Peyer's patch (tissue), 4 donors: ENCODE measurements around the gene FAT1. TPM values are rescaled to one million over a fixed set of nuclear protein-coding genes. Genes with fewer than 3 reads are reported as not detected.

Experiments used
- DNase-seq, 3 donors: peaks; one replicate each; pipeline ENCODE4 v3.0.0-alpha.2; 2017 to 2019
- H3K27ac ChIP-seq, 4 donors: fragments of 200-600 bp; sonication (generic); one replicate each; pipeline ENCODE4 v1.5.1; 2016 to 2019
- H3K27me3 ChIP-seq, 2 donors: fragments of 200-600 bp; sonication (generic); one replicate each; pipeline ENCODE4 v1.5.1; 2019
- H3K36me3 ChIP-seq, 3 donors: fragments of 200-600 bp; sonication (generic); one replicate each; pipeline ENCODE4 v1.5.1; 2016 to 2019
- H3K4me1 ChIP-seq, 4 donors: fragments of 200-600 bp; sonication (generic); one replicate each; pipeline ENCODE4 v1.5.1; 2016 to 2019
- H3K4me3 ChIP-seq, 4 donors: fragments of 200-600 bp; sonication (generic); 1 replicate in 3 of 4; 2 replicates in 1 of 4; pipeline ENCODE4 v1.5.1; 2016 to 2019; ENCODE audit warnings: mild to moderate bottlenecking in 1 of 4
- H3K9me3 ChIP-seq, 4 donors: fragments of 200-600 bp; sonication (generic); one replicate each; pipeline ENCODE4 v1.5.1; 2016 to 2019; ENCODE audit warnings: mild to moderate bottlenecking in 1 of 4
- POLR2A ChIP-seq, 2 donors: fragments of 450-650 bp; IDR thresholded peaks; one replicate each; pipeline ENCODE4 v1.5.1; 2017; ENCODE audit warnings: antibody characterized with exemption in 2 of 2, mild to moderate bottlenecking in 2 of 2, moderate library complexity in 2 of 2
- total RNA-seq, 4 donors: library from RNA; depleted of rRNA; stranded (reverse); fragments of >200 nt; gene quantifications; one replicate each; pipeline ENCODE4 v1.1.0, GENCODE V29; 2016
- TF ChIP-seq, protein P1 (sequence below), 6 experiments: fragments of 450-650 bp in 4 of 6; fragments of 200-600 bp in 2 of 6; sonication (generic) in 1 of 6; IDR thresholded peaks; one replicate each; pipeline ENCODE4 v1.5.1; 2017 to 2019; ENCODE audit warnings: antibody characterized with exemption in 6 of 6, mild to moderate bottlenecking in 3 of 6, moderate library complexity in 1 of 6

Gene FAT1
- total RNA-seq, 4 donors from 2014 or later, result 88.3 to 580 (median 468) TPM

DNA sequence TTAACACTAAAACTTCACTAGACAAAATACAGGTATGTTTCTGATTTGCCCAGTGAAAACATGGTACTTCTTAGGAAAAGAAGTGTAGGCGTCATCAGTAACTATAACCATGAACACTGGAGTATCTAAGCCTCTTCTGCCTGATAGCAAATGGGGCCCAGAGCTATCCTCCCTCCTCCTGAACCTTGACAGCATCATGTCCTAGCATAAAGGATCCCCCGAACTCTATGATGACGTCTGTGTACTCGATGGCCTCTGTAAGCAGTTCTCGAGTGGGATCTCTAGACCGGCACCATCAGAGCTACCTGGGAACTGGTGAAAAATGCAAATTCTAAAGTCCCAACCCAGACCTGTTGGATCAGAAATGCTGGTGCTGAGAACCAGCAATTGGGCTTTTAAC lies 132.0 kb downstream of the FAT1 start:
- TF ChIP-seq, protein P1, sequence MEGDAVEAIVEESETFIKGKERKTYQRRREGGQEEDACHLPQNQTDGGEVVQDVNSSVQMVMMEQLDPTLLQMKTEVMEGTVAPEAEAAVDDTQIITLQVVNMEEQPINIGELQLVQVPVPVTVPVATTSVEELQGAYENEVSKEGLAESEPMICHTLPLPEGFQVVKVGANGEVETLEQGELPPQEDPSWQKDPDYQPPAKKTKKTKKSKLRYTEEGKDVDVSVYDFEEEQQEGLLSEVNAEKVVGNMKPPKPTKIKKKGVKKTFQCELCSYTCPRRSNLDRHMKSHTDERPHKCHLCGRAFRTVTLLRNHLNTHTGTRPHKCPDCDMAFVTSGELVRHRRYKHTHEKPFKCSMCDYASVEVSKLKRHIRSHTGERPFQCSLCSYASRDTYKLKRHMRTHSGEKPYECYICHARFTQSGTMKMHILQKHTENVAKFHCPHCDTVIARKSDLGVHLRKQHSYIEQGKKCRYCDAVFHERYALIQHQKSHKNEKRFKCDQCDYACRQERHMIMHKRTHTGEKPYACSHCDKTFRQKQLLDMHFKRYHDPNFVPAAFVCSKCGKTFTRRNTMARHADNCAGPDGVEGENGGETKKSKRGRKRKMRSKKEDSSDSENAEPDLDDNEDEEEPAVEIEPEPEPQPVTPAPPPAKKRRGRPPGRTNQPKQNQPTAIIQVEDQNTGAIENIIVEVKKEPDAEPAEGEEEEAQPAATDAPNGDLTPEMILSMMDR (IDR thresholded peaks at IDR 0.05), result no peak
- no peak for TF ChIP-seq POLR2A (IDR thresholded peaks at IDR 0.05)
- no peak overlapping the region for H3K4me3 ChIP-seq

DNA sequence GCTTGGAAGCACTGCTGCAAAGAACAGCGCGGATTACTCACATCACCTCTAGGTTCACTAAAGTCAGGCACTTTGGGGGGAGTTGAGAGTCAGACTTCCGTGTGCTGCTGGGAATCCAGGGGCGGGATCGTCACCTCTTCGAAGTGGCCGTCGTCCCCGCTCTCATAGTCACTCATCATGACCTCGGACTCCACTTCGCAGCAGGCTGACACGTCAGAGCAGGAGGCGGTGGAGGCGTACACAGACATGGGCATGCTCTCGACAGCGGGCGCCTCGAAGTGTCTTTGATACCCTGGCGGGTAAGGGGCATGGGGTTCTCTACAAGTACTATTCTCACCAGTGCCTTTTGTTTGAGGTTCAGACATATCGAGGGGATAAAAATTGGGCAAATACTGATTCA lies 135.2 kb downstream of the FAT1 start:
- Histone ChIP-seq H3K27me3 (no peaks in the 10 kb centered on the region), H3K4me3 (no peak overlapping the region), H3K9me3 (no peaks in the 10 kb centered on the region), H3K36me3 (peaks cover 0 to 49% (median 0%) of the 10 kb centered on the region in 3 donors), H3K27ac (no peak overlapping the region), H3K4me1 (no peaks in the 10 kb centered on the region)
- TF ChIP-seq, protein P1 (IDR thresholded peaks at IDR 0.05), result no peak
- no peak for TF ChIP-seq POLR2A (IDR thresholded peaks at IDR 0.05)
- no peak for DNase-seq

More for the DNA sequence above, 132.0 kb downstream of the FAT1 start:
- Histone ChIP-seq H3K9me3 (no peaks in the 10 kb centered on the region), H3K27me3 (no peaks in the 10 kb centered on the region), H3K27ac (no peak overlapping the region), H3K36me3 (peaks cover 0 to 65% (median 5%) of the 10 kb centered on the region in 3 donors), H3K4me1 (no peaks in the 10 kb centered on the region)
- no peak for DNase-seq

DNA sequence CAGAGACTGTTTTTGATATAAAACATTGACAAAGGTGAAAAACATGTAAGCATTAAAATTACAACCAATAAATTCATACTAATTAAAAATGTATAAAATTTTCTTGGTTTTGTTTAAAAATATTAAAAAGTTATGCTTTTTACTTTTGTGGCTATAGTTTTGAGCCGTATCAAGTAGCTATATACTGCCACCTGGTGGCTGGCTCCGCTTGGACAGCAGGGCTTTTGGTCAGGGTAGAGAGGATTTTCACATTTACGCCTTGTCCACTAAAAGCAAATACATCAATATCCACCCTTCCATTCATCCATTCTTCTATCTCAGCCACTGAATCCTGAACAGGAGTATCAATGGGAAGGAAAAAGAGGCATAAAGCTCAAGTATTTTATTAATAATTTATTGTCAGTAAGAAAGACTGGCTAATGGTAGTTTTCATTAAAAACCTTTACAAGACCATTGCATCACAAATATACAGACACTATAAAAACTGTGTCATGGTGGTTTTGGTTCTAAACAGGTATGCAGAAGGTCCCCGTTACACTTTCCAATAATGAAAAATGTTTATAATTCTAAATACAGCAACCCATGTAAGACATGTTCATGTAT lies 136.1 kb downstream of the FAT1 start:
- DNase-seq, result peak; percentile 60 to 86 (median 64)
- Histone ChIP-seq H3K27me3 (no peaks in the 10 kb centered on the region), H3K9me3 (no peaks in the 10 kb centered on the region), H3K4me1 (no peaks in the 10 kb centered on the region), H3K27ac (no peak overlapping the region), H3K4me3 (no peak overlapping the region), H3K36me3 (peaks cover 0 to 43% (median 0%) of the 10 kb centered on the region in 3 donors)
- TF ChIP-seq POLR2A (IDR thresholded peaks at IDR 0.05), result no peak
- TF ChIP-seq, protein P1 (IDR thresholded peaks at IDR 0.05), result peak; percentile 38 to 86 (median 72)

DNA sequence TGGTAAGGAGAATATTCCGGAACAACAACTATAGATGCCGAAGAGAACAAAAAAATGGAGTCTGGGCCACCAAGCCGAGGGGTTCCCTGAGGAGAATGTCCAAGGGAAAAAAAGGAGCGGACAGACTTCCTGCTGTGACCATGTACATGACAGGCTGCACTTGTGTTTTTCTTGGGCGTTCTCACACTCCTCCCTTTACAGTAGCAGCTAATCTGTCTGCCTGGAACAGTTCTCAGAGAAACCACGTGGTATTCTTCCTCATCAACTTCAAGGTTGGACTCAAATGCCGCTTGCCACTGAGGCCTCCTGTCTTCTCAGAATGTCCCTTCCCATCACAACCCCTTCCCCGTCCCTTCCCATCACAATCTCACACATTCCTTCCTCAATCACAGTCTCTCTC lies 137.5 kb downstream of the FAT1 start:
- no peak for TF ChIP-seq POLR2A (IDR thresholded peaks at IDR 0.05)
- TF ChIP-seq, protein P1 (IDR thresholded peaks at IDR 0.05), result no peak
- no peak for DNase-seq
- Histone ChIP-seq H3K36me3 (peaks cover 0 to 31% (median 0%) of the 10 kb centered on the region in 3 donors), H3K4me1 (no peaks in the 10 kb centered on the region), H3K9me3 (no peaks in the 10 kb centered on the region), H3K27me3 (no peaks in the 10 kb centered on the region), H3K27ac (no peak overlapping the region), H3K4me3 (no peak overlapping the region)

DNA sequence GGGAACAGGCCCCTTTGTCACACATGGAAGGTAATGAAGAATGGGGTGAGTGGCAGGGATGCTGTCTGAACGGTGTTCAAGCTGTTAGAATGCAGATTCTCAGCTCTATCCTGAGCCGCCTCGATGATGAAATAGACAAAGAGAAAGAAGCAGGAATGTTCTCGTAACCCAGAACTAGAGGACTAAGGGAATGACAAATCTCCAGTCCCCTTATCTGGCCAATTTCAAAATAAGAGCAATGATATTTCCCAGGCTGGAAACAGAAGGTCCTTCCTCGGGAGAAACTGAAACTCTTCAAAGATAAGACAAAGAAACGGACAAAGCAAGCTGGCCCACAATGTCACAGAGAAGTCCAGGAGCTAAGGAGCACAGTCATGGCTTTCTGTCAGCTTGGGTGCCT lies 138.7 kb downstream of the FAT1 start:
- no peaks in the 10 kb centered on the region for H3K4me1 ChIP-seq
- H3K9me3 ChIP-seq, result no peaks in the 10 kb centered on the region
- DNase-seq, result no peak
- peaks cover 0 to 39% (median 0%) of the 10 kb centered on the region in 3 donors for H3K36me3 ChIP-seq
- no peak for TF ChIP-seq POLR2A (IDR thresholded peaks at IDR 0.05)
- TF ChIP-seq, protein P1 (IDR thresholded peaks at IDR 0.05), result no peak
- H3K27ac ChIP-seq, result no peak overlapping the region
- H3K4me3 ChIP-seq, result no peak overlapping the region
- H3K27me3 ChIP-seq, result no peaks in the 10 kb centered on the region
